HG03571 (cell line): Measurements from ENCODE around the gene TMEM45B.
"Not testable (repeated sequence)": the region's sequence is repeated elsewhere in the genome, so short reads cannot be mapped to it uniquely, and the experiment has no call there.

Source experiments
- ATAC-seq: cut with Tn5 transposase; IDR thresholded peaks from one replicate; pipeline ENCODE4 v1.9.1; 2021; ENCODE audit not compliant: unreplicated experiment

The TMEM45B gene

DNA sequence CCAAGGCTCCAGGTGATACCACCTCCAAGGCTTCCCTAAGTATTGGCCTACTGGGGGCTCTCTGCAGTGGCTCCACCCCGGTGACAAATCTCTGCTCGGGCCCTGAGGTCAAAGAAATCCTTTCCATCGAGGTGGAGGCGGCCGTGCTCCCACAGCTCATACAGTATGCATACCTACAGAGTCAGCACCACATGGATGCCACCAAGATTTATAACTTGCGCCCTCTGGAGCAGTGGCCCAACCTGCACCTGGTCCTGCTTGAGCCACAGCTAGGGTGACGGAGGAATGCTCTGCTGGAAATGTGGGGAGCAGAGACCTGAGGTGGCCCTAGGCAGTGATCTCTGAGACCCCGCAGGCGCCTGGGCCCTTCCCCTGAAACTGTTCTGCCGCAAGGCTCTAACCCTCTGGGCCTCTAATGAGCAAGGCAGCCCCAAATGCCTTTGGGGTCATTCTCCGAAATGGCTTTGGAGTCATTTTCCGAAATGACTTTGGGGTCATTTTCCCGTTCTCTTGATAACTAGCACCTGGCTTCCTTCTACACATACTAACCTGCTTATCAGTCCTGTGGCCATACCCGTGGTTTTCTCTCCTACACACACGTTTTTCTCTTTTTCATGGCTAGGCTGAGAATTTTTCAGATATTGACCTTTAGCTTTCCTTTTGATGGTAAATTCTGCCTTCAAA, 33.9 kb downstream of the TMEM45B start:
- no peak for ATAC-seq

DNA sequence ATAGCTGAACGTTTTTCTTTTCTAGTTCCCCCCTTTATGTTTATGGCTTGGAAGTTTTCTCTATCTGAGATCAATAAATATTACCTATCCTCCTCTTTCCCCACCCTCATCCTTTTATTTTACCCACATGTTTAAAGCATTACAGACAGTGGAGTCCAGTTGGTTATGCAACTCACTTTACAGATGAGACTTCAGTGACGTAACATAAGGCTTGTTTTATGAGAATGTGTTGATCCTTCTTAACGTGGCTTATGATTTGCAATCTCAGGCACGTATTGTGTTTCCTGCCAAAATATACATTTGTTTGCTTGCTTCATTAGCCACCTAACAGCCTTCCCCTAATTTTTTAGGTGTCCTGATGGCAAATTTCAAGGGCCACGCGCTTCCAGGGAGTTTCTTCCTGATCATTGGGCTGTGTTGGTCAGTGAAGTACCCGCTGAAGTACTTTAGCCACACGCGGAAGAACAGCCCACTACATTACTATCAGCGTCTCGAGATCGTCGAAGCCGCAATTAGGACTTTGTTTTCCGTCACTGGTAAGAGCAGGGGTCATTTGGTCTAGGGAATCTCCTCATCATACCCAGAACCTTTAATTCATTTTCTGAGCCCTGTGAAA, 36.6 kb downstream of the TMEM45B start:
- no peak for ATAC-seq

DNA sequence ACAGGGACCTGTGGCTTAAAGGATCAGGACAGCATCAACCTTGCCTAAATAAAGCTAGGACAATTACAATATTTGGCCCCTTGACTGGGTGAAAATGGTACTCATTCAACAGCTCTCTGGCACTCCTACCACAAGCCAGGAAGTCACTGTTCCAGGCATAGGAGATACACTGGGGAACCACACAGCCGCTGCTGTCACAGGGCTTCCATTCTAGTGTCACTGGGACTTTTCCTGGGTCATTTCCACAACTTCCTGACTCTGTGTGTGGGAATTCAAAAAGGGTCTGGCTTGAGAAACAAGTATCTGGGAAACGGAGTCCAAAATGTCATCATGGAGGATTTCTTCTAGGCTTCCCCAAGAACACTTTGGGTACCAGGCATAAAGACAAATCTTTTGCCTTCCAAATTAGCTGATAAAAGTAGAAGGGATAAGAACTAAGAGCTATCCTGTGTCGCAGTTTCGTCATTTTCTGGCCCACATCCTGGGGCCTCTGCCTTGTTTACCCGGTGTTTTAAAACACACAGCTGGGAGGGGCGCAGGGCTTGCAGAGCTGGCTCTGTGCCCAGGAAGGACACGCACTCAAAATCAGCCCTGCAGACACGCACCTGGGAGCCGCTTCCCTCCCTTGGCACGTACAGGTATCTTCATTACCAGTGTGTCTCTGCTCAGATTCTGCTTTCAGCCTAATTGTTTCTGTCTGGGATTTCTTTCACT, 38.0 kb downstream of the TMEM45B start:
- ATAC-seq = no peak

DNA sequence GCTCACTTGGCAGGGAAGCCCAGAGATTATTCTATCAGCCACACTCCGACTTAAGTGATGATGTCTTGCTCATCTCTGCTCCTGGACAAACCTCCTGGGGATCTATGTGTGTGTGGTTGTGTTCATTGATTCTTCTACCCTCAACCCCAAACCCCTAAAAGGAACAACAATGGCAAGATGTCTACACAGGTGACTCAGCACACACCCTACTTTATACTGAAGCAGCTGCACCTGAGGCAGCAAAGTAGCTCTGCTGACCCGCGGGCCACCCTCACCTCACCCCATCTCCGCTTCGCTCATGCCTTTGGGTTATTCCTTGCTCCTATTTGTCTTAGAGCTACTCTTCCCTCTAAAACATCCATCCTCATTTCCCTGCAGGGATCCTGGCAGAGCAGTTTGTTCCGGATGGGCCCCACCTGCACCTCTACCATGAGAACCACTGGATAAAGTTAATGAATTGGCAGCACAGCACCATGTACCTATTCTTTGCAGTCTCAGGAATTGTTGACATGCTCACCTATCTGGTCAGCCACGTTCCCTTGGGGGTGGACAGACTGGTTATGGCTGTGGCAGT, 38.7 kb downstream of the TMEM45B start:
- no peak for ATAC-seq

DNA sequence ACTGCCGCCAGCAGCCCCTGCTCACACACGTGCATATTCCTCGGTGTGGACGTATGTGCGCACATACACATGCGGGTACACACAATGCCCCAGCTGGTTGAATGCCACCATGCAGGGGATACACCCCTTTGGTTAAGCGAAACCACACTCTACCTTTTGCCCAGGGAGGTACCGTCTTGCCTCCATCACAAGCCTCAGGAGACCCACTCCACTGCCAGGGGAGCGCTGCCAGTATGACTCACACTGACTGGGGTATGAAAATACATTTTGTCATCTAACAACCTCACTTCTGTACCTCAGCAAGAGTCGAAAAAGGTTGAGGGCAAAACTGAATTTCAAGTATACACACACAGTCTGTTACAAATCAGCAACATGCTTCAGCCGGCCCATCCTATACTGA, 39.4 kb downstream of the TMEM45B start:
- ATAC-seq = no peak

DNA sequence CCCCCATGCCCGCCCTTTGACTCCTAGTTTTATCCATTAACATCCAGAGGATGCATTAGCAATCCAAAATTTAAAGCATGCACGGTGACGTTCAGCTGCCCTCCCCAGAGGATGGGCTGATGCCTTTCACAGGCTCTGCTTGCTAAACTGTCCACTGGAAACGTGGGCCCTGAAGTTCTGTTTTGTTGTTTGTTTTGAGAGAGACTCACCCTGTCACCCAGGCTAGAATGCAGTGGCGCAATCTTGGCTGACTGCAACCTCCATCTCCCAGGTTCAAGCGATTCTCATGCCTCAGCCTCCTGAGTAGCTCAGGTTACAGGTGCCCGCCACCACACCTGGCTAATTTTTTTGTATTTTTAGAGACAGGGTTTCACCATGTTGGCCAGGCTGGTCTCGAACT, 40.4 kb downstream of the TMEM45B start:
- no peak for ATAC-seq

DNA sequence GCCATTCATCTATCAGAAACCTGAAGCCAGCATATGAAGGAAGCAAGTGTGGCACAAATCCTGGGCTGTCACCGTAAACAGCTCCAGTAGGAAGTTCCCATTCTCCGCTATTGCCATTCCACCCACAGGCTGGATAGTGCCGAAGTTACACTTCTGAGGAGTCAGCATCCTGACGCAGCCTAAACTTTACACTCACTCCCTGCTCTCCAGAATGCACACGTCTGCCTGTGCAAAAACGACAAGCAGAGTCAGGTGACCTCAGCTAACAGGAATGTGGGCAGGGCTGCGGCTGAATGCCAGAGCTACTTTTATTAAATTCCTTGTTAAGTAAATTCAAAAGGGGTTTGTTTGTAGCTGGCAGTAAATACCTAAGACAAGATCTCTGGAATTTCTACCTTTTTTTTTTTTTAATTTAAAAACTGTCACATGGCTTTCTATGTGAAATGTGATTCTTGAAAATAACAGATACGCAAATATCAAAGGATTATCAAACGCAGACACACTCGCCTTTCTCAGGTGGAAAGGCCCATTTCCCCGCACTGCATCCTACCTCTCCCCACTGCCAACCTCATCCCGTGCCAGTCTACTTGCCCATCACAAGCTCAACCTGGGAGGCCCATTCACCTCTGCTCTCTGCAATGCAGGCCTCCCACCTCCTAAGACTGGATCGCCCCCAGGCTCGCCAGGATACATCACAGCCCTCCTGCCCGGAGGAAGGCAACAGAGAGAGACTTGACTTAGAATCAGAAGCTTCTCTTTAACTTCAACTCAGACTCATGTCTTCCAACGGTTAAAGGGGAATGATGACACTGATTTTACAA, 46.3 kb downstream of the TMEM45B start:
- ATAC-seq = no peak

DNA sequence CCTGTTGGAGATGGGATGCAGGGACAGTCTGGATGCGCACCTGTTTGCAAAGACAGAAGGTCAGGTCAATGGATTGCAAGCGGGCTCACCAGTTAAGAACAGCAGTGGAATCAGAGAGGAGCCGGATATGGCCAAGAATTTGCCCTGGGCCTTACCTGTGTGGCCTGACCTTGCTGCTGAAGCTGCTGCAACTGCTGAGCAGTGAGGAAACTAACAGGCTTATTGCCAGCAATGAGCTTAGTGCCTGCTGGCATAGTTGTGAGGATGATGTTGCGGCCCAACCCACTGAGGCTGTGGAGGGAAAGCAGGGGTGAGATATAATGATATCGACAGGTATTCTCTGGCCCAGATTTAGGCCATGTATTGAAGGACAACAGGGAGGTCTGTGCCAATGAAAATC, 49.2 kb downstream of the TMEM45B start:
- ATAC-seq = no peak

DNA sequence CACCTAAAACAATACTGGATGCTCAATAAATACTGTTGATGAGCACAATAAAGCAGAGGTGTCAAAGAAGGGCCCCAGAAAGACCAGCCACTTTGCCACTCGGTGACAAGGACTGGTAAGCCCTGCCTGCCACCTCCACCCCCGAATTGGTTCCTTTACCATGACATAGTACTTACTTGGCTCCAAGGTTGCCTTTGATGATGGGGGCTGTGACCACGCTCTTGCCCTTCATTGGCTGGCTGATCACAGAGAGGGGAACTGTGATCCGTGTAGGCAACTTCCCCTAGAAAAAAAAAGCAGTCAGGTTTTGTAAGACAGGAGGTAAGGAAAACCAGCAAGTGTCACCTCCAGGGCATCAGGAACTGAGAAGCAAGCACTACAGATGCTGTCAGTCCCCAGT, 50.1 kb downstream of the TMEM45B start:
- ATAC-seq = no peak

DNA sequence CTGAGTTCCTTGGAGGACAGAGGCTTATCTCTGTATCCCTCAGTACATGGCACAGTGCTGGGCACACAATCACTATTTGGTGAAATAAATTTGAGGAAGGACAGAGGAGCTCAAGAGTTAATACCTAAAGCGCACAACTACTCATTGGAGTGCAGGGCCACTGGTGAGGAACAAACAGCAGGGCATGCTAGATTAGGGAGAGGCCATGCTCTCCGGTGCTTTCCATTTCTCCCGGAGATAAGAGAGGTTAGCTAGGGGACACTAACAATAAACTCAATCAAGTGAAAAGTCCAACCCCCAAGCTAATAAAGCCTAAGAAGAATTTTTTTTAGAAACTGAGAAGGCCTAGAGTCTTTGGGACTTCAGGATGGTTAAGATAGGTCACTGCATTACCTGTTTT, 50.7 kb downstream of the TMEM45B start:
- no peak for ATAC-seq

DNA sequence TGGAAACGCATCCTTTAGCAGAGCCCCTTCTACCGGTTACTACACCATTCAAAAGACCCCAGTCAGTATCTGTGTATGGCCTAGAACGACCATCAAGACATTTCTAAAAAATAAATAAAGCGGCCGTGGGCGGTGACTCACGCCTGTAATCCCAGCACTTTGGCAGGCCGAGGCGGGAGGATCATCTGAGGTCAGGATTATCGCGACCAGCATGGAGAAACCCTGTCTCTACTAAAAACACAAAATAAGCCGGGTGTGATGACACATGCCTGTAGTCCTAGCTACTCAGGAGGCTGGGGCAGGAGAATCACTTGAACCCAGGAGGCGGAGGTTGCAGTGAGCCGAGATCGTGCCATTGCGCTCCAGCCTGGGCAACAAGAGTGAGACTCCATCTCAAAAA, 53.0 kb downstream of the TMEM45B start:
- not testable (repeated sequence) for ATAC-seq

DNA sequence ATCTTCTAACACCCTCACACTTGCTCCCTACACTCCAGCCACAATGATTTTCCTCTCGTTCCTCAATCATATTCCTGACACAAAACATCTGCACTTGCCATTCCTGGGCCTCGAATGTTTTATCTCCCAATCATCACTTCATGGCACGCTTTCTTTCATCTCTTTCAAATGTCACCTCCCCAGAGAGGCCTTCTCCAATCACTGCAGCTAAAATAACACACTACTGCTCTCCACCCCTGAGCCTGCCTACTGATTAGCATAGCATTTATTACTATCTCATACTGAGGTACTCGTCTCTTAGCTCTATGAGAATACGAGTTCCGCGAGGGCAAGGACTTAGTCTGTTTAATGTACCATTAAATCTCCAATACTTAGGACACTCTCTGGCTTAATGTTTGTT, 56.3 kb downstream of the TMEM45B start:
- ATAC-seq = no peak

DNA sequence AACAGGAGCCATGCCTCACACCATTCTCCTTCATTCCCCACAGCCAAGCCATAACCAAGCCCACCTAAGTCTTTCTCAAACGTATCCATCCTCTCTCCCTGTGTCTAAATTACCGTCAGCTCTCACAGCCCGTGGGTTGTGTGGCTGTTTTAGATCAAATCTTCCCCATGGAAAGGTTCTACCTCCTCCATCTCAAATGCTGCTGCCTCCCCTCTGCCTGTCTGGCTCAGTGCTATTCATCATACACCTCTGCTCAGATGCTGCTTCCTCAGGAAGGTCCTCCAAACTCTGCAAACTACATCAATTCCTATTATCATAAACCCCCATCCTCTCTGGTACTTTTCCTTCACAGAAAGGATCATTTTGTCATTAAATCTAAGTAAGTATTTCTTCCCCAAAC, 64.7 kb downstream of the TMEM45B start:
- no peak for ATAC-seq

DNA sequence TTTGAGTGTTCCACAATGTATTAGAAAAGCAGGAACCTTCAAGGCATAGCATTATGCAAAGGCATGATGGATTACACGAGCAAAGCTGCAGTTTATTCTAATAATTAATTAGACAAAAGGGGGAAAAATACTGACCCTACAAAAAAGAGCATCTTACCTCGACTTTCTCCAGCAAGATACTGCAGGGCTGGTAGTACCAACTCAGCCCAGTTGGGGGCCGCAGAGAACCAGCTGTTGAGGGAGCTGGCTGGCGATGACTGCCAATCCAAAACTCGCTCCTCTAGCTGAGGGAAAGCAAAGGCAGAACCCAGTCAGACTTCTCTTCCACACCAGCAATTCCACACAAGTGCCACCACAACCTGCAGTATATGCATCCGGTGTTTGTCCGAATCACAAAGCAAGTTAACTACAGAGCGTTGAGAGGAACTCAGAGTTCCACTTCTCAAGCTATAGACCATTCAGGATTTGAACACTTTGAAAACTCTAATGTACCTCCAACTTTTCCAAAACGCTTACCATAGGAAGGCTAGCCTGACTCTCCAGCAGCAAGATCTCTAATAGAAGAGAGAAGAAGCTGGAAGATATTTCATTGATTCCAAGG, 66.0 kb downstream of the TMEM45B start:
- peak; percentile 81 for ATAC-seq

DNA sequence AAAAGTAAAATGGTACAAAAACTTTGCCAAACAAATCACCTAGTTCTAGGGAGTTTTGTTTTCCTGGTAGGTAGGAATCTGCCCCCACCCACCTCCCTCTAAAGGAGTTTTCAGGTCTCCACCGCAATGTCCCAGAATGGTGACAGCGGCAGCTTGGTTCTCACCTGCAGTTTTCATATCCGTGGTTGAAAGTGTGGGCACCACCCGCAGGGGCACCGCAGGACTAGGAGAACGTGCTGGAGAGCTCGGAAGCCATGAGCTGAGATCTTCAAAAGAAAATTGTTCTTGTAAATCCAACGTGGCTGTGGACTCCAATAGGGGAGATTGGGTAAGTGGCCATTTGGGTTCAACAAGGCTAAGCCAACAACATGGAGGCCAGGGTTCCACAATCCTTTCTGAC, 68.9 kb downstream of the TMEM45B start:
- ATAC-seq = no peak

DNA sequence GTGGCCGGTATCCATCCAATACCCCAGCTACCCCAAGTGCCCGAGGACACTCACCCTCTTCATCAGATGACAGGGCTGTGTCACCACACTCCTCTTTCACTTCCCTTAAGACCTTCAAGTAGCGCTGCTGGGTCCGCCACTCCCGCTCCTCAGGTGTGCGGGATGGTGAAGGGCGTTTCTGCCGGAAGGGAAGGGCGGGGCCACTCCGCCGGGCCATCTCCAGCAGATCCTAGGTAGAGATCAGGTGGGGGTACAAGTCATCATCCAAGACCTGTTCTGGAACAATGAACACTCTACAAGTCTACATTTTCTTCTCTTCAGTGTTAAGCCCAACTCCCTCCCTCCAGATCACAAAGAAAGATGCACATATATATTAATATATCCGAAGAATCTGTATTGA, 69.7 kb downstream of the TMEM45B start:
- ATAC-seq = no peak

DNA sequence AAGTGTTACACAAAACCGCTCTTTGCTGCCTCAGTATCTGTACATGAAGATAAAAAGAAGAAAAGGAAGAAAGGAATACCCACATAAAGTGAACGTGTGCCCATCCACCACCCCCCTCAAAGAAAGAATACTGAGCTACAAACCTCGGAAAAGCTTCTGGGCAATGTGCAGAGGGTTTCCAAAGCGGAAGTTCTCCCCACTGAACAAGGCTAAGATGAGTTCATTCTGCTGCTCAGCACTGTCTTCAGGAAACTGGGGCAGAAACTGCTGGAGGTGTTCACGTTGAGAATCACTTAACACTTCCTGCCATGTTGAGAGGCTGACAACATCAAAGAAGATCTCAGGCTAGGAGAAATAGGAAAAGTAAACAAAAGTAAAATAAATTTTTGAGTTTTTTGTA, 72.8 kb downstream of the TMEM45B start:
- ATAC-seq = no peak

DNA sequence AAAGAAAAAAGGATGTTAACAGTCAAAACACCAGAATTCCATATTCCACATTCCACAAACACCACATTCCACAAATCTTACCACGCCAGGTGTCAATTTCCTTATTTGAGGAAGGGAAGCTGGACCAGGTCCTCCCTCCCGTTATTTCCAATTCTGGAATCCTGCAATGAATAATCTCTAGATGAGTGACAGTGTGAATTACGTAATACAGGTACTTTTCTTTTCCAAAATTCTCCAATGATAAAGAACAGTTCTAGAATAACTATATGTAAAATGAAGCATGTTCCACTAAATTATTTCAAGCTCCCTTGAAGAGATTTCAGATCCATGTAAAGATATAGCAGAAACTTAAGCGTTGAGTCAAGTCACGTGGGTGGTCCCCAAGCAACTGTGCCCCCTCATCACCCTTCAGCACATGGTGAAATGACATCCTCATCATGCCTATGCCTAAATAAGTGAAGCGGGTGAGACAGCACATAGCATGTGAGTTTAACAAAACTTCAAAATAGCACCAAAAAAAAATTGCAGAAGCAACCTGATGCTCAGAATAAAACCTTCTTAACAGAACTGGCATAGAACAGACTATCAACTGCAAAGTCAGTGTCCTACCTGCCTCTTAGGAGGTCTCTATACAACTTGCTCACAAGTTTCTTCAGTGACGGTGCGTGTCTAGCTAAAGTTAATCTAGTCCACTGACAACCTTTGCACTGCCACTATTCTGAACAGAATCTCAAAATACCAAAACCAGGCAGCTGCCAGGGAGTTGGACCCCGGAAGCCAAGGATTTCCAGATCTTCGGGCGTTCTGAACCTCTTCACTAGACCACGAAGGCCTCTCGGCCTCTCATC, 78.9 kb downstream of the TMEM45B start:
- ATAC-seq = peak; percentile 27

DNA sequence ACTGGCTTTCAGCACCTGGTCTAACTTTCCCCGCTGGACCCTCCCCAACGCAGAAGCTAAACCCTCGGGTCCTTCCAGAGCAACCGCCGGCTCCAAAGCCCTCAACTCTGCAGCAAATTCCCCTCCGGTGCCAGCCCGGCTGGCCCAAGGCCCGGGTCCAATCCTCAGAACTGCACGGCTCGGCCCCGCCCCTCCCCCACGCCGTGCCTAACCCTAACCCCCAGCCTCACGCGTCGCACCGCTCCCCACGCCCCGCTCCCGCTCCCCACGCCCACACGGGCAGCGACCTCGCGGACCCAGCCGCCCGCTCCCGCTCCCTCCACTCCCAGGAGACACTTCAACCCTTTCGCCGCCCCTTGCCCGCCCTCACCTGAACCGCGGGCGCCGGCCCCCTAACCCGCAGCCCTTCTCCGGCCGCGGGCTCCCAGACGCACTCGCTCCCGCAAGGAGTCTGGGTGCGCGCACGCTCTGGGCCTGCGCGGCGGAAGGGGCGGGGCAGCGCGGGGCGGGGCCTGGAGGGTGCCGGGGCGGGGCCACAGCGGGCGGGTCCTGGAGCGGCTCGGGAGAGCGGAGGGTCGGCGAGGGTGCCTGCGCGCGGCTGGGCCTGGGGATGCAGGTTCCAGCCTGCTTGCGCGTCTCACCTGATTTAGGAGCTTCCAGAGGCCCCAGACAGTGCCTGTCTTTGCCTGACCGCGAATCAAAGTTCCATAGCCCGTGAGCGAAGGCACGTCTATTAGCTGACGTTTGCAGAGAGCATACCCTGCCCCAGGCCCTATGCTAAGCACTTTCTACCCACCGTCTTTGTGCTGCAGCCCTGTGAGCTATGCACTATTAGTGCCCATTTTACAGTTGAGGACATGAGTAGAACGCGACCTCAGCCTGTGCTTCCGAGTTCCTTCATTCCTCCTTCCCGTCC, 79.7 kb downstream of the TMEM45B start, which contains the start of gene NFRKB:
NFRKB (minus strand) TSS at position 453 of the 916 bp plus-strand sequence. CDS start 2,729 bp downstream, outside the sequence.
- ATAC-seq = peak; percentile 94
